A549 (cell line): Measurements from ENCODE around the gene AKAP8L.

Experiments used
- EHMT2 ChIP-seq: fragments of 200-600 bp; sonication (generic); IDR thresholded peaks from 2 replicates; pipeline ENCODE4 v1.6.1; 2016; ENCODE audit warnings: antibody characterized with exemption, low read depth, mild to moderate bottlenecking, moderate library complexity
- RNF2 ChIP-seq: fragments of 200-600 bp; sonication (generic); IDR thresholded peaks from 2 replicates; pipeline ENCODE4 v1.6.1; 2016; ENCODE audit warnings: low read depth, mild to moderate bottlenecking, antibody characterized with exemption, moderate library complexity, borderline replicate concordance
- TF ChIP-seq, protein P1 (sequence below): fragments of 200-600 bp; sonication (generic); IDR thresholded peaks from 2 replicates; pipeline ENCODE4 v1.6.1; 2016; ENCODE audit warnings: antibody characterized with exemption, mild to moderate bottlenecking, moderate library complexity

DNA sequence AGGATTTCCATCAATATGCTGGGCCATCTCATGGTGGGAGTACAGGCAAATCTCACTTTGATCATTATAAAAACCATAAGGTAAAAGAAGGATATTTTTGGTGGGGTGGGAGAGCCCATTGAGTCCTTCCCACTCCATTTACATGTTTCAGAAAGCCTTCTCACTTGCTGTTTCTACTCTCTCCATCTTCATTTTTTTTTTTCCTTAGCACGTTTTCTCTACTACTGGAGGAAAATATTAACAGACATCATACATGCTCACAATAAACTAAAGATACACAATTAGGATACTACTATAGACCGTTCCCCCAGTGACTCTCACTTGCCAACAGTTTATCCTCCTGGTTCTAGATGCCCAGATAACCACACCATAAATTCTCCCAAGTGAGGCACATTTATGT is 37.4 kb downstream of the AKAP8L start:
- TF ChIP-seq RNF2 (no peak), EHMT2 (no peak)
- TF ChIP-seq, protein P1, sequence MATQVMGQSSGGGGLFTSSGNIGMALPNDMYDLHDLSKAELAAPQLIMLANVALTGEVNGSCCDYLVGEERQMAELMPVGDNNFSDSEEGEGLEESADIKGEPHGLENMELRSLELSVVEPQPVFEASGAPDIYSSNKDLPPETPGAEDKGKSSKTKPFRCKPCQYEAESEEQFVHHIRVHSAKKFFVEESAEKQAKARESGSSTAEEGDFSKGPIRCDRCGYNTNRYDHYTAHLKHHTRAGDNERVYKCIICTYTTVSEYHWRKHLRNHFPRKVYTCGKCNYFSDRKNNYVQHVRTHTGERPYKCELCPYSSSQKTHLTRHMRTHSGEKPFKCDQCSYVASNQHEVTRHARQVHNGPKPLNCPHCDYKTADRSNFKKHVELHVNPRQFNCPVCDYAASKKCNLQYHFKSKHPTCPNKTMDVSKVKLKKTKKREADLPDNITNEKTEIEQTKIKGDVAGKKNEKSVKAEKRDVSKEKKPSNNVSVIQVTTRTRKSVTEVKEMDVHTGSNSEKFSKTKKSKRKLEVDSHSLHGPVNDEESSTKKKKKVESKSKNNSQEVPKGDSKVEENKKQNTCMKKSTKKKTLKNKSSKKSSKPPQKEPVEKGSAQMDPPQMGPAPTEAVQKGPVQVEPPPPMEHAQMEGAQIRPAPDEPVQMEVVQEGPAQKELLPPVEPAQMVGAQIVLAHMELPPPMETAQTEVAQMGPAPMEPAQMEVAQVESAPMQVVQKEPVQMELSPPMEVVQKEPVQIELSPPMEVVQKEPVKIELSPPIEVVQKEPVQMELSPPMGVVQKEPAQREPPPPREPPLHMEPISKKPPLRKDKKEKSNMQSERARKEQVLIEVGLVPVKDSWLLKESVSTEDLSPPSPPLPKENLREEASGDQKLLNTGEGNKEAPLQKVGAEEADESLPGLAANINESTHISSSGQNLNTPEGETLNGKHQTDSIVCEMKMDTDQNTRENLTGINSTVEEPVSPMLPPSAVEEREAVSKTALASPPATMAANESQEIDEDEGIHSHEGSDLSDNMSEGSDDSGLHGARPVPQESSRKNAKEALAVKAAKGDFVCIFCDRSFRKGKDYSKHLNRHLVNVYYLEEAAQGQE = no peak
